Activated CD4-positive, alpha-beta memory T cell treated with anti-CD3 and anti-CD28 coated beads, Interleukin-2, amount 10 ng/mL, durations not matched to agents 7 days and 5 days (primary cell): ENCODE data around the gene OASL. TPM values are rescaled to one million over a fixed set of nuclear protein-coding genes. Genes with fewer than 3 reads are reported as not detected.
"Not testable (repeated sequence)": the region's sequence is repeated elsewhere in the genome, so short reads cannot be mapped to it uniquely, and the experiment has no call there.

Source experiments
- CTCF ChIA-PET: fragments of 350-600 bp; sonication (Branson Sonifier 250); formaldehyde crosslinking; loops from one replicate; lab custom pipeline; 2021; ENCODE audit warnings: antibody characterized with exemption, inconsistent platforms; lab: Charles Lee
- POLR2A ChIA-PET: fragments of 350-600 bp; sonication (Branson Sonifier 250); formaldehyde crosslinking; loops from one replicate; lab custom pipeline; 2021; ENCODE audit warnings: antibody characterized with exemption; lab: Charles Lee
- DNase-seq: peaks from one replicate; pipeline ENCODE4 v3.0.0-alpha.2; 2020
- H3K27ac Mint-ChIP-seq: one replicate; pipeline ENCODE4 v1.8.0; 2021; ENCODE audit warnings: mild to moderate bottlenecking, mixed read lengths
- H3K27me3 Mint-ChIP-seq: one replicate; pipeline ENCODE4 v1.8.0; 2021; ENCODE audit warnings: mixed read lengths
- H3K36me3 Mint-ChIP-seq: one replicate; pipeline ENCODE4 v1.8.0; 2021; ENCODE audit warnings: low read depth, mixed read lengths
- H3K4me1 Mint-ChIP-seq: one replicate; pipeline ENCODE4 v1.8.0; 2021; ENCODE audit warnings: mixed read lengths
- H3K4me3 Mint-ChIP-seq: one replicate; pipeline ENCODE4 v1.8.0; 2021; ENCODE audit warnings: mild to moderate bottlenecking, mixed read lengths
- H3K9me3 Mint-ChIP-seq: one replicate; pipeline ENCODE4 v1.8.0; 2021; ENCODE audit warnings: mixed read lengths
- total RNA-seq, 2 experiments: library from RNA; stranded (reverse); gene quantifications; one replicate each; pipeline ENCODE4 v1.2.3, GENCODE V29; 2021

The OASL gene
- total RNA-seq = 100 to 1,000 TPM; 104 to 107 TPM

- Mint-ChIP-seq H3K27me3 (peaks cover 22% of the 10 kb centered on the region), H3K27ac (peak within 1 kb of the TSS; percentile 98), H3K36me3 (peaks cover 45% of the 10 kb centered on the region), H3K4me1 (peaks cover 42% of the 10 kb centered on the region), H3K4me3 (peak within 1 kb of the TSS; percentile 99), H3K9me3 (no peaks in the 10 kb centered on the region)
- ChIA-PET POLR2A (interaction anchor here (0.6 to 4.1 kb wide), 11 partner anchors 9 to 748 kb away, joined by 3 to 32 read pairs (median 3); partner anchors contain the start of gene RNU4-2), CTCF (interaction anchor here (0.5 to 3.2 kb wide), 6 partner anchors 10 to 185 kb away, joined by 3 to 33 read pairs (median 5); no protein-coding TSS in a partner anchor)
- peak; percentile 79 for DNase-seq
These were observed at the start of gene OASL for GRCh38 chr12:121038861-121039668. OASL (minus strand) TSS chr12:121039246; CDS start chr12:121038971, 275 bp downstream.

- no peaks in the 10 kb centered on the region for H3K9me3 Mint-ChIP-seq
- DNase-seq = no peak
- peaks cover 27% of the 10 kb centered on the region for H3K4me1 Mint-ChIP-seq
- no peak overlapping the region for H3K27ac Mint-ChIP-seq
- no peaks in the 10 kb centered on the region for H3K27me3 Mint-ChIP-seq
- ChIA-PET CTCF (no interaction called here), POLR2A (no interaction called here)
- H3K36me3 Mint-ChIP-seq = peaks cover 5% of the 10 kb centered on the region
- H3K4me3 Mint-ChIP-seq = no peak overlapping the region
These were observed 49.1 kb upstream of the OASL start for GRCh38 chr12:121088195-121088585.

- Mint-ChIP-seq H3K4me1 (peaks cover 22% of the 10 kb centered on the region), H3K4me3 (no peak overlapping the region), H3K27me3 (no peaks in the 10 kb centered on the region), H3K9me3 (no peaks in the 10 kb centered on the region), H3K36me3 (no peaks in the 10 kb centered on the region), H3K27ac (no peak overlapping the region)
- no peak for DNase-seq
- ChIA-PET POLR2A (interaction anchor here (0.8 kb wide), 1 partner anchor 42 kb away, joined by 4 read pairs; no protein-coding TSS in a partner anchor), CTCF (no interaction called here)
These were observed 48.6 kb upstream of the OASL start for GRCh38 chr12:121087467-121088194.

GRCh38 chr12:121086781-121087295, 47.8 kb upstream of the OASL start:
- POLR2A ChIA-PET = interaction anchor here (0.8 to 1.7 kb wide), 2 partner anchors 27 to 43 kb away, joined by 4 to 7 read pairs; no protein-coding TSS in a partner anchor
- no peak overlapping the region for H3K4me3 Mint-ChIP-seq
- no peak overlapping the region for H3K27ac Mint-ChIP-seq
- H3K9me3 Mint-ChIP-seq = no peaks in the 10 kb centered on the region
- no peak for DNase-seq
- CTCF ChIA-PET = interaction anchor here (1.4 kb wide), 1 partner anchor 27 kb away, joined by 4 read pairs; no protein-coding TSS in a partner anchor
- peaks cover 14% of the 10 kb centered on the region for H3K4me1 Mint-ChIP-seq
- H3K36me3 Mint-ChIP-seq = no peaks in the 10 kb centered on the region
- peaks cover 4% of the 10 kb centered on the region for H3K27me3 Mint-ChIP-seq

GRCh38 chr12:121085506-121086353, 46.7 kb upstream of the OASL start:
- no peak for DNase-seq
- Mint-ChIP-seq H3K27me3 (peaks cover 4% of the 10 kb centered on the region), H3K36me3 (no peaks in the 10 kb centered on the region), H3K4me1 (peaks cover 11% of the 10 kb centered on the region), H3K27ac (no peak overlapping the region), H3K9me3 (no peaks in the 10 kb centered on the region), H3K4me3 (no peak overlapping the region)
- ChIA-PET CTCF (interaction anchor here (1.1 to 1.4 kb wide), 3 partner anchors 24 to 26 kb away, joined by 3 to 4 read pairs (median 3); no protein-coding TSS in a partner anchor), POLR2A (interaction anchor here (1.7 kb wide), 1 partner anchor 26 kb away, joined by 7 read pairs; no protein-coding TSS in a partner anchor)

GRCh38 chr12:121085069-121085468, 46.0 kb upstream of the OASL start:
- no peak for DNase-seq
- Mint-ChIP-seq H3K9me3 (no peaks in the 10 kb centered on the region), H3K36me3 (no peaks in the 10 kb centered on the region), H3K4me1 (peaks cover 11% of the 10 kb centered on the region), H3K27me3 (peaks cover 4% of the 10 kb centered on the region), H3K4me3 (no peak overlapping the region), H3K27ac (no peak overlapping the region)
- ChIA-PET POLR2A (no interaction called here), CTCF (interaction anchor here (1.1 to 1.4 kb wide), 2 partner anchors 23 to 25 kb away, joined by 3 read pairs; no protein-coding TSS in a partner anchor)

GRCh38 chr12:121084229-121084628, 45.2 kb upstream of the OASL start:
- DNase-seq = no peak
- Mint-ChIP-seq H3K4me1 (peaks cover 11% of the 10 kb centered on the region), H3K27ac (no peak overlapping the region), H3K36me3 (no peaks in the 10 kb centered on the region), H3K9me3 (no peaks in the 10 kb centered on the region), H3K27me3 (peaks cover 4% of the 10 kb centered on the region), H3K4me3 (no peak overlapping the region)
- ChIA-PET POLR2A (no interaction called here), CTCF (interaction anchor here (1.4 kb wide), 1 partner anchor 24 kb away, joined by 3 read pairs; no protein-coding TSS in a partner anchor)

- Mint-ChIP-seq H3K27ac (no peak overlapping the region), H3K4me1 (no peaks in the 10 kb centered on the region), H3K36me3 (no peaks in the 10 kb centered on the region), H3K9me3 (no peaks in the 10 kb centered on the region), H3K27me3 (peaks cover 4% of the 10 kb centered on the region), H3K4me3 (no peak overlapping the region)
- CTCF ChIA-PET = interaction anchor here (0.6 to 1.2 kb wide), 4 partner anchors 15 to 190 kb away, joined by 3 read pairs; no protein-coding TSS in a partner anchor
- DNase-seq = no peak
- POLR2A ChIA-PET = no interaction called here
These were observed 41.9 kb upstream of the OASL start for GRCh38 chr12:121080909-121081308.

- no peak for DNase-seq
- H3K4me1 Mint-ChIP-seq = no peaks in the 10 kb centered on the region
- H3K27ac Mint-ChIP-seq = no peak overlapping the region
- peaks cover 4% of the 10 kb centered on the region for H3K27me3 Mint-ChIP-seq
- H3K36me3 Mint-ChIP-seq = no peaks in the 10 kb centered on the region
- ChIA-PET CTCF (interaction anchor here (1.2 kb wide), 1 partner anchor 20 kb away, joined by 4 read pairs; no protein-coding TSS in a partner anchor), POLR2A (no interaction called here)
- H3K9me3 Mint-ChIP-seq = no peaks in the 10 kb centered on the region
- no peak overlapping the region for H3K4me3 Mint-ChIP-seq
These were observed 40.8 kb upstream of the OASL start for GRCh38 chr12:121079736-121080272.

- H3K4me1 Mint-ChIP-seq, H3K36me3 Mint-ChIP-seq, DNase-seq, H3K4me3 Mint-ChIP-seq, POLR2A ChIA-PET, H3K27ac Mint-ChIP-seq, H3K9me3 Mint-ChIP-seq: not testable (repeated sequence)
- H3K27me3 Mint-ChIP-seq = peaks cover 10% of the 10 kb centered on the region
- CTCF ChIA-PET = interaction anchor here (1.2 to 1.8 kb wide), 2 partner anchors 16 to 20 kb away, joined by 4 to 6 read pairs; no protein-coding TSS in a partner anchor
These were observed 38.4 kb upstream of the OASL start for GRCh38 chr12:121077440-121077839.

GRCh38 chr12:121075911-121076310, 36.9 kb upstream of the OASL start:
- POLR2A ChIA-PET, DNase-seq, H3K9me3 Mint-ChIP-seq, H3K27me3 Mint-ChIP-seq, H3K27ac Mint-ChIP-seq, H3K4me3 Mint-ChIP-seq, H3K36me3 Mint-ChIP-seq, CTCF ChIA-PET, H3K4me1 Mint-ChIP-seq: not testable (repeated sequence)
